IPS-18a (cell line): ENCODE measurements around the gene ARID1A.

ENCODE experiments used
- H3K27ac ChIP-seq: one replicate; pipeline ENCODE4 v1.5.1; 2013; ENCODE audit warnings: low read length
- H3K27me3 ChIP-seq: one replicate; pipeline ENCODE4 v1.6.1; 2013; ENCODE audit warnings: mild to moderate bottlenecking, low read length; ENCODE audit not compliant: control insufficient read depth, insufficient read depth
- H3K36me3 ChIP-seq: one replicate; pipeline ENCODE4 v1.6.1; 2013; ENCODE audit warnings: low read depth, low read length; ENCODE audit not compliant: control insufficient read depth
- H3K4me1 ChIP-seq: one replicate; pipeline ENCODE4 v1.6.1; 2013; ENCODE audit warnings: low read depth, low read length; ENCODE audit not compliant: control insufficient read depth
- H3K4me3 ChIP-seq: one replicate; pipeline ENCODE4 v1.5.1; 2013; ENCODE audit warnings: low read length
- H3K9ac ChIP-seq: one replicate; pipeline ENCODE4 v1.6.1; 2013; ENCODE audit warnings: mild to moderate bottlenecking, low read length, moderate library complexity
- H3K9me3 ChIP-seq: one replicate; pipeline ENCODE4 v1.6.1; 2013; ENCODE audit warnings: low read depth, low read length; ENCODE audit not compliant: control insufficient read depth

The ARID1A gene

DNA sequence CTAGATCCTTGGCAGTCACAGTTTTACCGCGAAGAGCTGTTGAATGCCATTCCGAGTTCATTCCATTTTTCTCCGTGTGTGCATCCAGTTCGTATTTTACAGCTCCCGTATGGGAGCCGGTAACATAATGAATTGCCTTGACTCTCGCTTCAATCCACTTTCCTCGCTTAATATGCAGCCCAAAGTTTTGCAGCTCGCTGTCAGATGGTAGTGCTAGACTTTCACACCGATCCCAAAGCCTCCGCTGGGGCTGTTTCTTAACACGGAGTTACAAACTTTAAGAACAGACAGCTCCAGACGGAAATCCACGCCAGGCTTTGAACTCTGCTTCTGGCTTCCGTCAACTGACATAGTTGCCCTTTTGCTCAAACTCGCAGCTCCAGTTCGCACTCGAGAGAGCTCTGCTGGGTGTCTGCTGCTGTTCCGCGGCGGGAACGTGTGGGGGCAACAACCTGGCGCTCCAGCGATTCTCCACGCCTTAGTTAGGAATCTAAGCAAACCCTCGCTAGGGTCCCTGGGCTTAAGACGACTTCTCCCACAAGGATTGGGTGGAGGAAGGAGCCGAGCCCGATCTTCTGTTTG, 3.5 kb upstream of the ARID1A start:
- peak overlapping the region; percentile 80 for H3K4me3 ChIP-seq
- no peaks in the 10 kb centered on the region for H3K9me3 ChIP-seq
- peaks cover 11% of the 10 kb centered on the region for H3K27me3 ChIP-seq
- H3K4me1 ChIP-seq = peaks cover 24% of the 10 kb centered on the region
- H3K36me3 ChIP-seq = no peaks in the 10 kb centered on the region
- peak overlapping the region; percentile 74 for H3K27ac ChIP-seq
- peak overlapping the region; percentile 81 for H3K9ac ChIP-seq

DNA sequence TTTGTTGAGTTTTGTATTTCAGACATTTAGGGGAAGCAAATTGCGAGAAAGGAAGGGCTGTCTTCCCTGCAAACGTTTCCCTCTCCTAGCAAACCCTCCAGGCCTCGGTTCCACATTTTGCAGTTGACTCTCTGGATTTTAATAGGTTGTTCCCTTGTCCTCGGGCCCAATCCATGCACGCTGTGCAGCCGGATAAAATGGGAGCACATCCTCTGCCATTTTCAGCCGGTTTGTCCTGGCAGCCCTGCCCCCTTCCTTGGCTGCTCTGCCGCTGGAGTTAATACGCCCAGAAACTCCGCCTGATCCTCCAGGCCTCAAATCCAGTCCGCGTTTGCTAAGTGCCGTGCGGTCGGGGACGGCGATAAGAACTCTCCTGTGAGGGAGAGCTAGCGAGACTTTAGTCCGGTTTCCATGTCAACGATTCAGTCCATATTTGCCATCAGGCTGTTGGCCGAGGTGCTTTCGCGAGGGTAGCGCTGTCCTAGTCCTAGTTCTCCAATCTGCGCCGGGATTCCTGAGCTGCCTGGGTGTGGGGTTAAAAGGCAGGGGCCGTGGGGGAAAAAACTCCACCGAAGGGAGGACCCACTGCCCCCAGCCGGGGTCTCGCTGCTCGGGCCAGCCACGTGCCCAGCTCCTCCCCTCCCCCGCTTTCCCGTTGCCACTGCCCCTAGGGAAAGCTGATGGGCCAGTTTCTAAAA, 2.9 kb upstream of the ARID1A start:
- H3K4me3 ChIP-seq = peak overlapping the region; percentile 80
- H3K27ac ChIP-seq = peak overlapping the region; percentile 74
- H3K9ac ChIP-seq = peak overlapping the region; percentile 81
- peaks cover 24% of the 10 kb centered on the region for H3K4me1 ChIP-seq
- no peaks in the 10 kb centered on the region for H3K9me3 ChIP-seq
- peaks cover 11% of the 10 kb centered on the region for H3K27me3 ChIP-seq
- H3K36me3 ChIP-seq = no peaks in the 10 kb centered on the region

DNA sequence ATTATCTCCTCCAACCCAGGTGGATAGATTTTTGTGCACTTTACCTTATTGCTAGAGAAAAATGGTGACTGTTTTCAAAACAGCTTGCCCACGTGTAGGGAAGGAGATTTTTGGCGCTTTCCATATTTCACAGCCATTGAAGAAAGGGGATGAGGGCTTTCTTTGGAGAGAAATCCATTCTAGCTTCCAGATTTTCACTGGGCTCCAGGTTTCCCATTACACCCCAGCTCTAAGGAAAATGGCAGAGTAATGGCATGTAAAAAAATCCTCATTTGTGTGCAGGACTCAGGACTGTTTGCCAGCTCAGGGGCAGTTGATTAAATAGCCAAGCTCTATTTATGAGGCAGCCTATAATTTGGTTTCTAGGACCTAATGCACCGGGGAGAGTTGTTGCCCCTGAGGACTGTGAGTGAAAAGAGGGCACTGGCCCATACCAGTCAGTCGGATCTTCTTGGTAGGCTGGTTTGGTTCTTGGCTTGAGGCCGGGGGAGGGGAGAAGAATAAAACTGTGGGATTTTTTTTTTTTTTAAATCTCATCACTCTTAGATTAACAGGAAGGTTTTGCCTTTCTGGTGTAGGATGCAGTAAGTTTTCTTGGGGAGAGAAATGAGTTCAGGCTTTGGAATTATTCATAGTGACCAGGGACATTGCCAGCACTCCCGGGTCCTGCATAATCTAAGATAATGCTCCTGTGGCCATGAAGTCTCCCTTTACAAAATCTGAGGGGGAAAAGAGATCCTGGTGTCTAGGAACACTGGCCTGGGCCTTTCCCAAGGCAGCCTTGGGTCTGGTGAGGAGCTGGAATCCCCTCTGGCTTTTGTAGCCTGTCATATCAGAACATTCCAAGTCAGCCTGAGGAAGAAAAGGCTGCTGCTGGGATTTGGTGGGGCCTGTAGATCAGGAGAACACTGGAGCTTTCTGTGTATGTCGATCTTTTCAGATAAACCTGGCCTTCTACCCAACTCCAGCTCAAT, 1.9 kb upstream of the ARID1A start:
- H3K9me3 ChIP-seq = no peaks in the 10 kb centered on the region
- H3K4me1 ChIP-seq = peaks cover 32% of the 10 kb centered on the region
- peaks cover 11% of the 10 kb centered on the region for H3K27me3 ChIP-seq
- peak overlapping the region; percentile 8 for H3K27ac ChIP-seq
- H3K36me3 ChIP-seq = no peaks in the 10 kb centered on the region
- H3K4me3 ChIP-seq = peak overlapping the region; percentile 80
- H3K9ac ChIP-seq = peak overlapping the region; percentile 81

DNA sequence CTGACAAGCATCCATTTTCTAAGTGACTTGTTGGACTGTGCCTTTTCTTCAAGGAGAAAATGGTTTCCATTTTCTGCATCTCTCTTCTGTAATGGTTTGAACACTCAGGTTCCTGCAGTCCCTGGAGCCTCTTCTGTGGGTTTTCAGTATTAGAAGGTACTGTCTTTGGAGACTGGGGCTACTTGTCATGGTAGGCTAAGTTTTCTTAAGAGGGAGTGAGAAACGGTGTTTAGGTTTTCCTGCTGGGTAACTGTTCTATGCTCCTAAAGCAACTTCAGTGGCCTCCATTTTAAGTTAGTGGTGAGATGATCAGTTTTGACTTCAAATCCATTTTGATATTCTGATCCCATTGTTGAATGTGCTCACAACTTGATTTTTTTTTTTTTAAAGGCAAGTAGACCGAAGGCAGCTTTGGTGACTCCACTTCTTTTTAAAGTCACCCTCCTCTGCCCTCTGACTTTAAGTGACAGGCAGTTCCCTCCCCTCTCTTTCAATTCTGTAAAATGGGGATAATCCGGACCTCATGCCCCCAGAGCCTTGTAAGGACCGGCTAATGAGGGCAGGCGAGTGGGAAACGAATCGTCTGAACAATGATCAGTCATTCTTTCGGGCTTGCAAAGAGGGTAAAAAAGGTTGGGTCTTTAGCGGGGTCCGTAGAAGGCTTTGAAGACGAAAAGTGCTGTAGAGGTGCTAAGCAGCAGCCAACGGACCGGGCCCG, 1.0 kb upstream of the ARID1A start:
- peaks cover 11% of the 10 kb centered on the region for H3K27me3 ChIP-seq
- H3K9ac ChIP-seq = peak overlapping the region; percentile 68
- peaks cover 4% of the 10 kb centered on the region for H3K36me3 ChIP-seq
- H3K27ac ChIP-seq = no peak overlapping the region
- peak overlapping the region; percentile 80 for H3K4me3 ChIP-seq
- peaks cover 41% of the 10 kb centered on the region for H3K4me1 ChIP-seq
- no peaks in the 10 kb centered on the region for H3K9me3 ChIP-seq

DNA sequence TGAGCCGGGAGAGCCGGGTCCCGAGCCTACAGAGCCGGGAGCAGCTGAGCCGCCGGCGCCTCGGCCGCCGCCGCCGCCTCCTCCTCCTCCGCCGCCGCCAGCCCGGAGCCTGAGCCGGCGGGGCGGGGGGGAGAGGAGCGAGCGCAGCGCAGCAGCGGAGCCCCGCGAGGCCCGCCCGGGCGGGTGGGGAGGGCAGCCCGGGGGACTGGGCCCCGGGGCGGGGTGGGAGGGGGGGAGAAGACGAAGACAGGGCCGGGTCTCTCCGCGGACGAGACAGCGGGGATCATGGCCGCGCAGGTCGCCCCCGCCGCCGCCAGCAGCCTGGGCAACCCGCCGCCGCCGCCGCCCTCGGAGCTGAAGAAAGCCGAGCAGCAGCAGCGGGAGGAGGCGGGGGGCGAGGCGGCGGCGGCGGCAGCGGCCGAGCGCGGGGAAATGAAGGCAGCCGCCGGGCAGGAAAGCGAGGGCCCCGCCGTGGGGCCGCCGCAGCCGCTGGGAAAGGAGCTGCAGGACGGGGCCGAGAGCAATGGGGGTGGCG, 371 bp downstream of the ARID1A start:
- peaks cover 48% of the 10 kb centered on the region for H3K4me1 ChIP-seq
- no peak overlapping the region for H3K27ac ChIP-seq
- H3K4me3 ChIP-seq = peak overlapping the region; percentile 91
- H3K36me3 ChIP-seq = peaks cover 6% of the 10 kb centered on the region
- H3K9me3 ChIP-seq = no peaks in the 10 kb centered on the region
- H3K9ac ChIP-seq = peak overlapping the region; percentile 88
- peaks cover 11% of the 10 kb centered on the region for H3K27me3 ChIP-seq

DNA sequence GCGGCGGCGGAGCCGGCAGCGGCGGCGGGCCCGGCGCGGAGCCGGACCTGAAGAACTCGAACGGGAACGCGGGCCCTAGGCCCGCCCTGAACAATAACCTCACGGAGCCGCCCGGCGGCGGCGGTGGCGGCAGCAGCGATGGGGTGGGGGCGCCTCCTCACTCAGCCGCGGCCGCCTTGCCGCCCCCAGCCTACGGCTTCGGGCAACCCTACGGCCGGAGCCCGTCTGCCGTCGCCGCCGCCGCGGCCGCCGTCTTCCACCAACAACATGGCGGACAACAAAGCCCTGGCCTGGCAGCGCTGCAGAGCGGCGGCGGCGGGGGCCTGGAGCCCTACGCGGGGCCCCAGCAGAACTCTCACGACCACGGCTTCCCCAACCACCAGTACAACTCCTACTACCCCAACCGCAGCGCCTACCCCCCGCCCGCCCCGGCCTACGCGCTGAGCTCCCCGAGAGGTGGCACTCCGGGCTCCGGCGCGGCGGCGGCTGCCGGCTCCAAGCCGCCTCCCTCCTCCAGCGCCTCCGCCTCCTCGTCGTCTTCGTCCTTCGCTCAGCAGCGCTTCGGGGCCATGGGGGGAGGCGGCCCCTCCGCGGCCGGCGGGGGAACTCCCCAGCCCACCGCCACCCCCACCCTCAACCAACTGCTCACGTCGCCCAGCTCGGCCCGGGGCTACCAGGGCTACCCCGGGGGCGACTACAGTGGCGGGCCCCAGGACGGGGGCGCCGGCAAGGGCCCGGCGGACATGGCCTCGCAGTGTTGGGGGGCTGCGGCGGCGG, 1.0 kb downstream of the ARID1A start:
- H3K27ac ChIP-seq = peak overlapping the region; percentile 24
- H3K4me1 ChIP-seq = peaks cover 55% of the 10 kb centered on the region
- H3K9me3 ChIP-seq = no peaks in the 10 kb centered on the region
- peak overlapping the region; percentile 91 for H3K4me3 ChIP-seq
- peaks cover 11% of the 10 kb centered on the region for H3K27me3 ChIP-seq
- H3K9ac ChIP-seq = peak overlapping the region; percentile 88
- H3K36me3 ChIP-seq = peaks cover 6% of the 10 kb centered on the region

DNA sequence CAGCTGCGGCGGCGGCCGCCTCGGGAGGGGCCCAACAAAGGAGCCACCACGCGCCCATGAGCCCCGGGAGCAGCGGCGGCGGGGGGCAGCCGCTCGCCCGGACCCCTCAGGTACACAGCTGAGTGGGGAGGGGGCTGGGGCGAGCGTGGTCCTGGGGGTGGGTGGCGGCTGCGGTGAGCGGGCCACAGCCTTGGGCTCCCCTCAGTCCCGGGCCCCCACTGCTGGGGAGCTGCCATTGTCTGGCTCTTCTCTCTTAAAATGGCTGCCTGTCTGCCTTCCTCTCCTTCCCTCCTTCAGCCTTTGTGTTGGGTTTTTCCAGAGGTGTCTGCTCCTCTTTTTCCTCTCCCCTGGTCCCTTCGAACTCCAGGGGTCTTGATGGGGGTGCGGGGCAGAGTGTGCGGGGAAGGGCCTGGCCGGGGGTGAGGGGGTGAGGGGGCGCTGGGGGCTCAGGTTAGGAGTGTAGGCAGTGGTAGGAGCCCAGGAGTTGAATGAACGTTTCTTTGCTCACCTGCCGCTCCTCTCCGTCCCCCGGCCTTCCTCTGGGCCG, 1.7 kb downstream of the ARID1A start:
- H3K4me1 ChIP-seq = peaks cover 61% of the 10 kb centered on the region
- peak overlapping the region; percentile 91 for H3K4me3 ChIP-seq
- peak overlapping the region; percentile 88 for H3K9ac ChIP-seq
- peaks cover 11% of the 10 kb centered on the region for H3K27me3 ChIP-seq
- peaks cover 6% of the 10 kb centered on the region for H3K36me3 ChIP-seq
- no peaks in the 10 kb centered on the region for H3K9me3 ChIP-seq
- H3K27ac ChIP-seq = peak overlapping the region; percentile 33

DNA sequence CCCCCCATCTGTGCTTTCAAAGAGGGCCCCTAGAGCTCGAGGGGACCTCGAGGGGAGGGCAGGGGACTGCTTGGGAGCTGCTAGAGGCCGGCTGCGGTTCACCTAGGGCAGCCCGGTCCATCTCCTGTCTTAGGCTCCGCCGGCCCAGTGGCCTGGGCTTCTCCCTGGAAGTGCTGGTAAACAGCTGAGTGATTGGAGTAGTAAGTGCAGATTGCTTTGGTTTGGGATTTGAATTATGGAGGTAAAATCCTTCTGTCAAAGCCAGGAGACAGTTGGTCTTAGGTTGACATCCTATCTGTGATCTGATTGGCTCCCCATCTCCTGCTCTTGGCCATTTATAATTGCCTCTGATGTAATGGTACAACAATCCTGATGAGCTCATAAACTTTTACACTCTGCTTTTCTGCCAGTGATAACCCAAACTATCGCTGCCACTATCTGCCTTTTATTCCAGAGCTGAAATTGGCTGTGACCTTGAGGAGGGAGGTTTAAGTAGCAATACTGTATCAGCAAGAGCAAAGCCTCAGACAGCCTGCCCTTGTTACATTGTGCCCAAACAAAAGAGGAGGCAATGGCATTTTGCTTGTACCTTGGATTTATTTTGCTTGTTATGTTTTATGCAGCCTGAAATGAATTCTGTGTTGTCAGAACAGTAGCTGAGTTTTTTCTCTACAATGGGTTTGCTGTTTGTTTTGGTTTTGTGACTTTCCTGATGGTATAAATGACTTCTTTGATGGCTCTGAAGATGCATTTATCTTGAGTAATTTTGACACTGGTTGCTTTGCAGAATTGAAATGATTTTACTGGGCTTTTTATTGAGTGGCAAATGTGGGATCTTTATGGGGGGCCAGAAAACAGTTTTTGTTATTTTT, 2.4 kb downstream of the ARID1A start:
- peak overlapping the region; percentile 88 for H3K9ac ChIP-seq
- H3K27me3 ChIP-seq = peaks cover 11% of the 10 kb centered on the region
- peaks cover 66% of the 10 kb centered on the region for H3K4me1 ChIP-seq
- no peaks in the 10 kb centered on the region for H3K9me3 ChIP-seq
- H3K4me3 ChIP-seq = peak overlapping the region; percentile 91
- H3K27ac ChIP-seq = peak overlapping the region; percentile 33
- H3K36me3 ChIP-seq = peaks cover 7% of the 10 kb centered on the region

DNA sequence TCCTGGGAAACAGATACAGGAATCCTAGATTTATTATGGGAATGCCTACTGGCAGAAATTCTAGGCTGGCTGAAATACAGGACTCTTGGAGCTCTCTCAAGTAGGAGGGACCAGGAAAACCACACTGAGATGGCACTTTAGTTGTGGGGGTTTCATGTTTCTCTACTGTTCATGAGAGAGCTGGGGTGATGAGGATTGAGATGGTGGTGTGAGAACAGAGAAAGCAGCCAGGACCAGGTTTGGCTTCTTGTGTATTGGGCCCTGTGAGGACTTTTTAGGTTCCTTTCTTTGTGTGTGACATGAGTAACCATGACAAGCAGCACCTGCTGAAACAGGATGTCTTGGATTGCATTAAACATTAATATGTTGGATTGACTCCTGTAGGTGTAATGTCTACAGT, 4.9 kb downstream of the ARID1A start:
- Histone ChIP-seq H3K27me3 (no peaks in the 10 kb centered on the region), H3K9me3 (no peaks in the 10 kb centered on the region), H3K4me1 (peaks cover 65% of the 10 kb centered on the region), H3K27ac (no peak overlapping the region), H3K36me3 (peaks cover 10% of the 10 kb centered on the region), H3K4me3 (peak overlapping the region; percentile 91), H3K9ac (peak overlapping the region; percentile 6)
